ENCODE data around the gene GFOD1. TPM values are rescaled to one million over a fixed set of nuclear protein-coding genes. Genes with fewer than 3 reads are reported as not detected.

Gene GFOD1
- total RNA-seq, 1 donor from 2014 or later = 17.4 TPM

- peak; percentile 54 for DNase-seq (ENCODE audit: low spot score)
Measured at GRCh38 chr6:13486679-13487121, 700 bp downstream of the GFOD1 start.

GRCh38 chr6:13485923-13486562, 1.4 kb downstream of the GFOD1 start:
- DNase-seq (ENCODE audit: low spot score) = no peak

GRCh38 chr6:13485303-13485702, 2.1 kb downstream of the GFOD1 start:
- DNase-seq (ENCODE audit: low spot score) = no peak

GRCh38 chr6:13484827-13485226, 2.6 kb downstream of the GFOD1 start:
- no peak for DNase-seq (ENCODE audit: low spot score)

GRCh38 chr6:13484138-13484708, 3.2 kb downstream of the GFOD1 start:
- DNase-seq (ENCODE audit: low spot score) = no peak

- no peak for DNase-seq (ENCODE audit: low spot score)
Measured at GRCh38 chr6:13480631-13481501, 6.5 kb downstream of the GFOD1 start.

- DNase-seq (ENCODE audit: low spot score) = no peak
Measured at GRCh38 chr6:13479971-13480434, 7.4 kb downstream of the GFOD1 start.

- DNase-seq (ENCODE audit: low spot score) = no peak
Measured at GRCh38 chr6:13479206-13479800, 8.1 kb downstream of the GFOD1 start.

GRCh38 chr6:13478525-13478966, 8.9 kb downstream of the GFOD1 start:
- no peak for DNase-seq (ENCODE audit: low spot score)

- DNase-seq (ENCODE audit: low spot score) = no peak
Measured at GRCh38 chr6:13474787-13475186, 12.6 kb downstream of the GFOD1 start.

- no peak for DNase-seq (ENCODE audit: low spot score)
Measured at GRCh38 chr6:13474360-13474759, 13.0 kb downstream of the GFOD1 start.

GRCh38 chr6:13473768-13474165, 13.6 kb downstream of the GFOD1 start:
- no peak for DNase-seq (ENCODE audit: low spot score)

- DNase-seq (ENCODE audit: low spot score) = no peak
Measured at GRCh38 chr6:13472976-13473767, 14.2 kb downstream of the GFOD1 start.

GRCh38 chr6:13472099-13472498, 15.3 kb downstream of the GFOD1 start:
- no peak for DNase-seq (ENCODE audit: low spot score)

GRCh38 chr6:13471184-13471583, 16.2 kb downstream of the GFOD1 start:
- no peak for DNase-seq (ENCODE audit: low spot score)

- no peak for DNase-seq (ENCODE audit: low spot score)
Measured at GRCh38 chr6:13470238-13471140, 16.9 kb downstream of the GFOD1 start.

GRCh38 chr6:13469693-13470092, 17.7 kb downstream of the GFOD1 start:
- DNase-seq (ENCODE audit: low spot score) = no peak

GRCh38 chr6:13468839-13469238, 18.6 kb downstream of the GFOD1 start:
- DNase-seq (ENCODE audit: low spot score) = no peak

GRCh38 chr6:13467216-13467600, 20.2 kb downstream of the GFOD1 start:
- DNase-seq (ENCODE audit: low spot score) = no peak
